Uterus (tissue), 4 donors: Measurements from ENCODE around the gene RHCE. TPM values are rescaled to one million over a fixed set of nuclear protein-coding genes. Genes with fewer than 3 reads are reported as not detected.

Experiments used
- total RNA-seq, 4 donors: library from RNA; depleted of rRNA in 3 of 4; stranded (reverse); fragments of >200 nt in 3 of 4; gene quantifications; one replicate each; pipeline versions ENCODE4 v1.1.0 to v1.2.4, GENCODE V29; 2014 to 2023
- donor health status: DM: yes; HTN: yes; CAD: no.

RHCE gene
- total RNA-seq, 4 donors from 2014 or later = 0.41 TPM; not detected in 3

Other genes with a start within 250 kb of the RHCE start
- 10 to 100 TPM; 45.3 to 52.1 (median 47.9) TPM for gene SYF2, start 188.3 kb downstream of the RHCE start, total RNA-seq
- gene RSRP1, start 173.4 kb downstream of the RHCE start, total RNA-seq = 100 to 1,000 TPM; 103 to 232 (median 141) TPM
- gene RHD, start 148.3 kb downstream of the RHCE start, total RNA-seq = 1 to 10 TPM in 1 of 4 donors, not detected in 3; 1.5 TPM
- 10 to 100 TPM; 15.6 to 92.4 (median 66.7) TPM for gene TMEM50A, start 82.5 kb downstream of the RHCE start, total RNA-seq
- gene MACO1, start 10.1 kb upstream of the RHCE start, total RNA-seq = 10 to 100 TPM; 15.4 to 26.8 (median 20.2) TPM
- 10 to 100 TPM in 1 of 4 donors, 1 to 10 TPM in 3; 1.2 to 26.6 (median 7.7) TPM for gene LDLRAP1, start 122.8 kb upstream of the RHCE start, total RNA-seq
- gene MAN1C1, start 196.0 kb upstream of the RHCE start, total RNA-seq = 10 to 100 TPM in 1 of 4 donors, 1 to 10 TPM in 3; 5.0 to 31.1 (median 7.9) TPM